HepG2 (cell line): ENCODE data around the gene APOD. TPM values are rescaled to one million over a fixed set of nuclear protein-coding genes. Genes with fewer than 3 reads are reported as not detected.
"Not testable (repeated sequence)": the region's sequence is repeated elsewhere in the genome, so short reads cannot be mapped to it uniquely, and the experiment has no call there.

Experiments
- ATAC-seq: fragments of 200-7000 bp; cut with Tn5 transposase; 3 replicates; pipeline ENCODE4 v1.9.1; 2020; ENCODE audit warnings: mild to moderate bottlenecking, moderate library complexity
- BruUV-seq: library from RNA; stranded (reverse); fragments of 400-500 nt; replicated peaks from 2 replicates; lab custom pipeline; 2021; lab: Mats Ljungman, UMichigan
- CTCF ChIA-PET: fragments of 300-600 bp; formaldehyde crosslinking; extraction: SDS; loops from one replicate; lab custom pipeline; 2021; ENCODE audit warnings: low total read pairs, inconsistent platforms, low intra/inter-chr PET ratio; lab: Yijun Ruan, JAX
- POLR2A ChIA-PET: fragments of 350-600 bp; sonication (Branson Sonifier 250); formaldehyde crosslinking; loops from one replicate; lab custom pipeline; 2020; ENCODE audit warnings: antibody characterized with exemption, inconsistent platforms; lab: Yijun Ruan, JAX
- DNase-seq: peaks from one replicate; pipeline ENCODE4 v3.0.0-alpha.2; 2015; ENCODE audit warnings: low spot score
- FAIRE-seq: peaks from 3 replicates; lab custom pipeline; 2011; peaks lifted over from hg19 to GRCh38; lab: Jason Lieb, UNC
- H2AFZ ChIP-seq: one replicate; pipeline ENCODE4 v1.6.1; 2011; ENCODE audit warnings: low read length, inconsistent platforms
- H3K27ac ChIP-seq: fragments of 300-600 bp; 3 replicates; pipeline ENCODE4 v1.8.0; 2011; ENCODE audit warnings: mixed run types, mild to moderate bottlenecking, mixed read lengths, low read length, inconsistent platforms; ENCODE audit not compliant: insufficient read depth; ENCODE audit errors: extremely low read length
- H3K27me3 ChIP-seq, 2 experiments: fragments of 200-600 bp in 1 of 2; 2 replicates in 1 of 2; 3 replicates in 1 of 2; pipeline versions ENCODE4 v1.6.0 to v1.8.0; 2011; ENCODE audit warnings: low read length in 2 of 2, mild to moderate bottlenecking in 2 of 2, moderate library complexity in 2 of 2, inconsistent platforms in 1 of 2; ENCODE audit not compliant: insufficient read depth in 2 of 2, control insufficient read depth in 1 of 2
- H3K36me3 ChIP-seq, 2 experiments: fragments of 200-600 bp in 1 of 2; replicated peaks in 1 of 2; 2 replicates in 1 of 2; 3 replicates in 1 of 2; pipeline versions ENCODE4 v1.5.1 to v1.8.0; 2011; ENCODE audit warnings: low read length in 2 of 2, inconsistent platforms in 1 of 2; ENCODE audit not compliant: insufficient read depth in 2 of 2, control insufficient read depth in 1 of 2
- H3K4me1 ChIP-seq: 2 replicates; pipeline ENCODE4 v1.5.1; 2012; ENCODE audit warnings: low read length, inconsistent platforms; ENCODE audit not compliant: insufficient read depth
- H3K4me2 ChIP-seq: 2 replicates; pipeline ENCODE4 v1.6.0; 2011; ENCODE audit warnings: low read depth, low read length, inconsistent platforms
- H3K4me3 ChIP-seq, 3 experiments: fragments of 200-600 bp in 1 of 3; sonication (generic), shearing (Covaris generic) in 1 of 3; replicated peaks in 1 of 3; 2 replicates each; pipeline ENCODE4 v1.5.1; 2011 to 2016; ENCODE audit warnings: low read length in 3 of 3, inconsistent platforms in 2 of 3, low read depth in 2 of 3, mild to moderate bottlenecking in 2 of 3, control low read depth in 1 of 3, mixed read lengths in 1 of 3; ENCODE audit not compliant: insufficient read depth in 1 of 3
- H3K79me2 ChIP-seq: one replicate; pipeline ENCODE4 v1.6.1; 2011; ENCODE audit warnings: low read length, inconsistent platforms; ENCODE audit not compliant: insufficient read depth
- H3K9ac ChIP-seq: 2 replicates; pipeline ENCODE4 v1.6.0; 2011; ENCODE audit warnings: mild to moderate bottlenecking, low read depth, low read length, inconsistent platforms; ENCODE audit not compliant: insufficient read depth
- H3K9me3 ChIP-seq: 2 replicates; pipeline ENCODE4 v1.5.1; 2012; ENCODE audit warnings: mild to moderate bottlenecking, low read length
- H4K20me1 ChIP-seq: 2 replicates; pipeline ENCODE4 v1.6.0; 2011; ENCODE audit warnings: inconsistent platforms, mild to moderate bottlenecking, low read length, moderate library complexity; ENCODE audit not compliant: insufficient read depth
- ARNT2 ChIP-seq: sonication (generic); formaldehyde crosslinking; IDR thresholded peaks from 2 replicates; pipeline ENCODE4 v1.8.0; 2022; ENCODE audit warnings: mild to moderate bottlenecking, low read depth, missing genetic modification reagents, moderate library complexity
- BCL3 ChIP-seq: sonication (generic); formaldehyde crosslinking; IDR thresholded peaks from 2 replicates; pipeline ENCODE4 v1.5.1; 2020; ENCODE audit warnings: mild to moderate bottlenecking, missing genetic modification reagents, moderate library complexity
- ZFX ChIP-seq: sonication (generic); formaldehyde crosslinking; IDR thresholded peaks from 2 replicates; pipeline ENCODE4 v1.4.0; 2020; ENCODE audit warnings: mild to moderate bottlenecking, low read depth, missing genetic modification reagents, moderate library complexity
- ZNF557 ChIP-seq: sonication (generic); formaldehyde crosslinking; IDR thresholded peaks from 2 replicates; pipeline ENCODE4 v1.4.0; 2020; ENCODE audit warnings: missing genetic modification reagents
- ZNF883 ChIP-seq: sonication (generic); formaldehyde crosslinking; IDR thresholded peaks from 2 replicates; pipeline ENCODE4 v1.5.1; 2020; ENCODE audit warnings: mild to moderate bottlenecking, missing genetic modification reagents; ENCODE audit errors: not compliant biosample characterization
- WGBS: methylation state at CpG from one replicate; pipeline ENCODE4 v1.1.6; 2017; ENCODE audit warnings: low lambda C conversion rate; 5-methylcytosine and 5-hydroxymethylcytosine counted together
- in situ Hi-C: cut with HindIII; loops from 2 replicates; pipeline ENCODE4 v1.10.0; 2017; ENCODE audit warnings: low pct_unique_long_range_greater_than_20kb; ENCODE audit not compliant: extremely low pct_ligation_motif_present
- intact Hi-C: fragments of 100-400 bp; cut with micrococcal nuclease; formaldehyde crosslinking; loops from one replicate; pipeline ENCODE4 v1.10.0; 2022; ENCODE audit not compliant: unreplicated experiment
- polyA plus RNA-seq, 8 experiments: library from polyadenylated mRNA; depleted of rRNA in 3 of 8; stranded (reverse) in 7 of 8; unstranded in 1 of 8; fragments of >200 nt; fragmentation: Illumina TruSeq in 4 of 8; extraction: Trizol in 4 of 8; gene quantifications; 2 replicates each; pipeline versions ENCODE4 v1.2.1 to v1.2.3, GENCODE V29; 2011 to 2016; ENCODE audit warnings: low read depth in 4 of 8, missing spikeins in 1 of 8, mixed read lengths in 1 of 8; ENCODE audit not compliant: insufficient read depth in 1 of 8
- total RNA-seq, 5 experiments: library from RNA; depleted of rRNA; stranded (reverse); fragments of >200 nt; fragmentation: Illumina TruSeq; extraction: Trizol; gene quantifications; 2 replicates each; pipeline ENCODE4 v1.2.3, GENCODE V29; 2016; ENCODE audit warnings: low read depth in 1 of 5

The APOD gene
- total and polyA plus RNA-seq, 2 of the 13 experiments (the other 11 are each of a cell fraction or from before 2014, with no cell fraction given): not detected

GRCh38 chr3:195601382-195601781, 17.6 kb upstream of the APOD start:
- H3K4me2 ChIP-seq: no peak overlapping the region
- H3K36me3 ChIP-seq: no peaks in the 10 kb centered on the region
- DNase-seq (no peak), FAIRE-seq (no peak), ATAC-seq (no peak)
- WGBS: 21% methylated on average over 2 of the region's 2 CpGs
- H3K4me1 ChIP-seq: no peaks in the 10 kb centered on the region
- CTCF ChIA-PET: no interaction called here
- TF ChIP-seq ZNF557: no peak
- TF ChIP-seq ZNF883: no peak
- TF ChIP-seq ARNT2 (CRISPR knock-in tag): no peak
- no peak for TF ChIP-seq BCL3 (CRISPR knock-in tag)
- TF ChIP-seq ZFX: no peak
- no TSS peak for BruUV-seq
- no peak overlapping the region for H3K27ac ChIP-seq
- H3K79me2 ChIP-seq: no peaks in the 10 kb centered on the region
- peaks cover 14% of the 10 kb centered on the region; the same call in 1 of the 2 replicates for H3K9me3 ChIP-seq
- in situ Hi-C loops (no loop called here), intact Hi-C loops (no loop called here)
- H3K9ac ChIP-seq: no peak overlapping the region
- no peaks in the 10 kb centered on the region for H4K20me1 ChIP-seq
- POLR2A ChIA-PET: no interaction called here
- no peak overlapping the region for H3K4me3 ChIP-seq
- no peak overlapping the region for H2AFZ ChIP-seq
- H3K27me3 ChIP-seq: peaks cover 0 to 4% of the 10 kb centered on the region in 2 experiments; a peak in 1 of 5 replicates

GRCh38 chr3:195599926-195600325, 16.2 kb upstream of the APOD start:
- 61% methylated on average over 10 of the region's 23 CpGs for WGBS
- not testable (repeated sequence) for BruUV-seq, H3K4me2 ChIP-seq

GRCh38 chr3:195599516-195599915, 15.8 kb upstream of the APOD start:
- H3K4me2 ChIP-seq, H3K79me2 ChIP-seq, H3K9ac ChIP-seq, H3K4me1 ChIP-seq, intact Hi-C loops, ATAC-seq, H3K9me3 ChIP-seq, H2AFZ ChIP-seq, FAIRE-seq, H3K27me3 ChIP-seq, BruUV-seq, H4K20me1 ChIP-seq, DNase-seq, H3K27ac ChIP-seq, H3K4me3 ChIP-seq, in situ Hi-C loops, H3K36me3 ChIP-seq, POLR2A ChIA-PET, CTCF ChIA-PET: not testable (repeated sequence)
- WGBS: 36% methylated on average over 3 of the region's 24 CpGs

More at GRCh38 chr3:195599926-195600325, 16.2 kb upstream of the APOD start:
- H3K79me2 ChIP-seq, H2AFZ ChIP-seq, H3K9ac ChIP-seq, H3K36me3 ChIP-seq, intact Hi-C loops, FAIRE-seq, H3K4me3 ChIP-seq, H3K4me1 ChIP-seq, H3K27ac ChIP-seq, DNase-seq, H4K20me1 ChIP-seq, ATAC-seq, H3K9me3 ChIP-seq, in situ Hi-C loops, CTCF ChIA-PET, H3K27me3 ChIP-seq, POLR2A ChIA-PET: not testable (repeated sequence)
